ACC112 (cell line): ENCODE results near the gene CRYL1.
A peak's percentile ranks its signal among the peaks of the same experiment; 100 is the strongest.

Experiments
- H2AFZ ChIP-seq: fragments of 200-600 bp; sonication (generic); one replicate; pipeline ENCODE4 v1.6.0; 2017; ENCODE audit warnings: antibody characterized with exemption, low read length; ENCODE audit not compliant: unreplicated experiment
- H3K27ac ChIP-seq: fragments of 200-600 bp; sonication (generic); 2 replicates; pipeline ENCODE4 v1.5.1; 2014; ENCODE audit warnings: low read depth, mild to moderate bottlenecking, antibody characterized with exemption, low read length, moderate library complexity
- H3K27me3 ChIP-seq: fragments of 200-600 bp; sonication (generic); 2 replicates; pipeline ENCODE4 v1.6.1; 2014; ENCODE audit warnings: mild to moderate bottlenecking, antibody characterized with exemption, low read length, moderate library complexity, mixed read lengths; ENCODE audit not compliant: insufficient read depth
- H3K36me3 ChIP-seq: fragments of 200-600 bp; sonication (generic); 2 replicates; pipeline ENCODE4 v1.6.1; 2016; ENCODE audit warnings: mild to moderate bottlenecking, antibody characterized with exemption, low read length, moderate library complexity, mixed read lengths; ENCODE audit not compliant: insufficient read depth
- H3K4me1 ChIP-seq: fragments of 200-600 bp; sonication (generic); one replicate; pipeline ENCODE4 v1.6.1; 2016; ENCODE audit warnings: low read length, mixed read lengths; ENCODE audit not compliant: insufficient read depth, unreplicated experiment, control insufficient read depth
- H3K4me3 ChIP-seq: fragments of 200-600 bp; sonication (generic); 2 replicates; pipeline ENCODE4 v1.5.1; 2014; ENCODE audit warnings: mild to moderate bottlenecking, low read depth, low read length
- H3K79me2 ChIP-seq: fragments of 200-600 bp; sonication (generic); one replicate; pipeline ENCODE4 v1.6.0; 2016; ENCODE audit warnings: low read length; ENCODE audit not compliant: control insufficient read depth, unreplicated experiment, insufficient read depth

Gene CRYL1

GRCh38 chr13:20422362-20422761 lies 103.3 kb downstream of the CRYL1 start:
- Histone ChIP-seq H3K27ac (no peak overlapping the region), H3K79me2 (no peaks in the 10 kb centered on the region), H3K27me3 (no peaks in the 10 kb centered on the region), H3K4me1 (peaks cover 4% of the 10 kb centered on the region), H2AFZ (no peak overlapping the region), H3K36me3 (no peaks in the 10 kb centered on the region), H3K4me3 (no peak overlapping the region)

GRCh38 chr13:20420938-20421337 lies 104.7 kb downstream of the CRYL1 start:
- H3K27ac ChIP-seq = no peak overlapping the region
- H3K79me2 ChIP-seq = no peaks in the 10 kb centered on the region
- H2AFZ ChIP-seq = no peak overlapping the region
- H3K27me3 ChIP-seq = no peaks in the 10 kb centered on the region
- peaks cover 4% of the 10 kb centered on the region for H3K4me1 ChIP-seq
- no peak overlapping the region for H3K4me3 ChIP-seq
- H3K36me3 ChIP-seq = no peaks in the 10 kb centered on the region

GRCh38 chr13:20418953-20419352 lies 106.7 kb downstream of the CRYL1 start:
- no peak overlapping the region for H2AFZ ChIP-seq
- H3K27ac ChIP-seq = peak overlapping the region; percentile 78
- H3K36me3 ChIP-seq = no peaks in the 10 kb centered on the region
- H3K27me3 ChIP-seq = no peaks in the 10 kb centered on the region
- peaks cover 4% of the 10 kb centered on the region for H3K4me1 ChIP-seq
- no peaks in the 10 kb centered on the region for H3K79me2 ChIP-seq
- H3K4me3 ChIP-seq = no peak overlapping the region

DNA sequence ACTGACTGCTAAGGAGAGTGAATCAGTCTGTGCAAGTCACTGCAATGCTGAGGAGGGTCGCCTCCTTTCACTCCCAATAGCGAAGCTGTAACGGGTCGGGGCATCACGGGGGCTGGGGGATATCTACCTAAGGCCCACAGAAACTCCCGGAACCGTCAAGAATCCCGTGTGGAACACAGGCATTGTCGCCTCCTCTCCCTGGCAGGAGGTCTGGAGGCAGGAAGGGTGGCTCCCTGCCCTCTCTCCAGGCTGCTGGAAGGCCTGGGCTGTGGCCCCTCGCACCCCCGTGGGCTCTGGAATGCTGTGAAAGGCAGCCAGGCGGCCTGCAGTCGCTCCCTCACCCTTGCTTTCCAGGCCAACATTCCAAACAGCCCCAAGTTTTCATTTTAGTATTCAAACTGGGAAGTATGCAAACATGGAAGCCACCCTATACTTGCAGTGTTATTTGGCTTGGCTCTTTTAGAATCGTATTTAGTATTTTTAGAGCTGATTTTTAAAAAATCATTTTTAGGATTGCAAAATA lies 109.4 kb downstream of the CRYL1 start:
- H3K4me1 ChIP-seq = peaks cover 4% of the 10 kb centered on the region
- no peak overlapping the region for H3K4me3 ChIP-seq
- H3K36me3 ChIP-seq = no peaks in the 10 kb centered on the region
- H3K79me2 ChIP-seq = no peaks in the 10 kb centered on the region
- no peaks in the 10 kb centered on the region for H3K27me3 ChIP-seq
- no peak overlapping the region for H3K27ac ChIP-seq
- no peak overlapping the region for H2AFZ ChIP-seq

- no peak overlapping the region for H3K4me3 ChIP-seq
- no peaks in the 10 kb centered on the region for H3K27me3 ChIP-seq
- no peak overlapping the region for H3K27ac ChIP-seq
- H2AFZ ChIP-seq = no peak overlapping the region
- no peaks in the 10 kb centered on the region for H3K79me2 ChIP-seq
- H3K4me1 ChIP-seq = peaks cover 4% of the 10 kb centered on the region
- no peaks in the 10 kb centered on the region for H3K36me3 ChIP-seq
These were observed 110.0 kb downstream of the CRYL1 start for GRCh38 chr13:20415694-20416107.

GRCh38 chr13:20415306-20415679 lies 110.4 kb downstream of the CRYL1 start:
- no peak overlapping the region for H2AFZ ChIP-seq
- no peak overlapping the region for H3K4me3 ChIP-seq
- no peak overlapping the region for H3K27ac ChIP-seq
- H3K79me2 ChIP-seq = no peaks in the 10 kb centered on the region
- no peaks in the 10 kb centered on the region for H3K36me3 ChIP-seq
- no peaks in the 10 kb centered on the region for H3K27me3 ChIP-seq
- peaks cover 2% of the 10 kb centered on the region for H3K4me1 ChIP-seq

- H3K27ac ChIP-seq = no peak overlapping the region
- H3K36me3 ChIP-seq = no peaks in the 10 kb centered on the region
- no peaks in the 10 kb centered on the region for H3K79me2 ChIP-seq
- H3K4me3 ChIP-seq = no peak overlapping the region
- no peak overlapping the region for H2AFZ ChIP-seq
- H3K4me1 ChIP-seq = no peaks in the 10 kb centered on the region
- H3K27me3 ChIP-seq = no peaks in the 10 kb centered on the region
These were observed 110.9 kb downstream of the CRYL1 start for GRCh38 chr13:20414546-20415305.

GRCh38 chr13:20412691-20413355 lies 112.8 kb downstream of the CRYL1 start:
- Histone ChIP-seq H2AFZ (no peak overlapping the region), H3K4me1 (no peaks in the 10 kb centered on the region), H3K36me3 (no peaks in the 10 kb centered on the region), H3K4me3 (no peak overlapping the region), H3K79me2 (no peaks in the 10 kb centered on the region), H3K27me3 (no peaks in the 10 kb centered on the region), H3K27ac (no peak overlapping the region)

DNA sequence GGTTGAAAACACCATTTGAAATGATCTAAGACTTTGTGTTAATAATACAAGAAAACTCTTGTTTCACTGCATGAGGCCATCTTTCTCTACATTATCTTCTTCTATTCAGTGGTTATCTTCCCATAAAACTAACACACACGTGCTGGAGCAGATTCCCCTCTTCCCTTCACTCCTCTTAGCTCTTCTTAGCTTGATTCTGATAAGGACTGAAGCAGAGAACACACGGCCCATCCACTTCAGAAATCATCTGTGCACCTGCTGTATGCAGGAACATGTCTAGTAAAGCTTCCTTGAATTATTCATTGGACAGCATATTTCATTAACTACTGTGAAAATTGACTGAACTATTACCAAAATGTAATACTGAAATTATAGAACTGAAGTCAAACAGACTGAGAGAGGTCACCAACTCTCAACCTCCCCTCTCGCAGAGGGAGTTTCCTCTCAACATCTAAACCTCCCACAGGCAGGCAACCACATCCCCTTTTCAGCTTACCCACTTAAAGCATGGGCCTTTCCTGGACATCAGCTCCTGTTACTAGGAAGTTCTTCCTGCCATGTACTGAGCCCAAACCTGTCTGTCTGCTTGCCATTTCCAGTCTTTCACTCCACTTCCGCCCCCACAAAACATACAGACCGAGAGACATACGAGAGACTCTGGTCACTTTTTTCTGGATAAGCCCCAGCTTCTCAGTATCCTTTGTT lies 113.9 kb downstream of the CRYL1 start:
- Histone ChIP-seq H3K27ac (no peak overlapping the region), H3K4me1 (no peaks in the 10 kb centered on the region), H3K36me3 (no peaks in the 10 kb centered on the region), H3K4me3 (no peak overlapping the region), H3K27me3 (no peaks in the 10 kb centered on the region), H2AFZ (no peak overlapping the region), H3K79me2 (no peaks in the 10 kb centered on the region)

DNA sequence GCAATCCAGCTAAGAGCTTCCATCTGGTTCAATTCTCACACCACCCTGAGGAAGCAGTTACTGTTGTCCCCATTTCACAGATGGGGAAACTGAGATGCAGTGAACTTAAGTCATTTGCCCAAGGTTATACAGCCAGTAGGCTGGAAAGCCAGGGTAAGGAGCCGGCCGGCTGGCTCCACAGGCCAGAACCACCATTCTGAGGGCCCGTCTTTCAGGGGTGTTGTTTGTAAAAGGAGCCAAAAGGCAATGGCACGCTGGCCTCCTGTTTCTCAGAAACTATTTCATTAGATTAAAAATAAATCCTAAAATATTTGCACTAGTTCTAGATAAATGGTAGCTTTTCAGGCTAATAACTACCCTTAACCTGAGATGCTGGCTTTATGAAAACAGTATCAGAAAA lies 114.9 kb downstream of the CRYL1 start:
- no peak overlapping the region for H3K27ac ChIP-seq
- no peak overlapping the region for H3K4me3 ChIP-seq
- H3K36me3 ChIP-seq = no peaks in the 10 kb centered on the region
- no peaks in the 10 kb centered on the region for H3K79me2 ChIP-seq
- H2AFZ ChIP-seq = no peak overlapping the region
- no peaks in the 10 kb centered on the region for H3K27me3 ChIP-seq
- H3K4me1 ChIP-seq = no peaks in the 10 kb centered on the region
